HepG2 (cell line): Measurements from ENCODE around the gene KIF17. TPM values are rescaled to one million over a fixed set of nuclear protein-coding genes. Genes with fewer than 3 reads are reported as not detected.

ENCODE experiments used
- ATAC-seq: fragments of 200-7000 bp; cut with Tn5 transposase; 3 replicates; pipeline ENCODE4 v1.9.1; 2020; ENCODE audit warnings: mild to moderate bottlenecking, moderate library complexity
- BruUV-seq: library from RNA; stranded (reverse); fragments of 400-500 nt; replicated peaks from 2 replicates; lab custom pipeline; 2021; lab: Mats Ljungman, UMichigan
- CTCF ChIA-PET: fragments of 300-600 bp; formaldehyde crosslinking; extraction: SDS; loops from one replicate; lab custom pipeline; 2021; ENCODE audit warnings: low total read pairs, inconsistent platforms, low intra/inter-chr PET ratio; lab: Yijun Ruan, JAX
- POLR2A ChIA-PET: fragments of 350-600 bp; sonication (Branson Sonifier 250); formaldehyde crosslinking; loops from one replicate; lab custom pipeline; 2020; ENCODE audit warnings: antibody characterized with exemption, inconsistent platforms; lab: Yijun Ruan, JAX
- DNase-seq: peaks from one replicate; pipeline ENCODE4 v3.0.0-alpha.2; 2015; ENCODE audit warnings: low spot score
- FAIRE-seq: peaks from 3 replicates; lab custom pipeline; 2011; peaks lifted over from hg19 to GRCh38; lab: Jason Lieb, UNC
- H2AFZ ChIP-seq: one replicate; pipeline ENCODE4 v1.6.1; 2011; ENCODE audit warnings: low read length, inconsistent platforms
- H3K27ac ChIP-seq: fragments of 300-600 bp; 3 replicates; pipeline ENCODE4 v1.8.0; 2011; ENCODE audit warnings: mixed run types, mild to moderate bottlenecking, mixed read lengths, low read length, inconsistent platforms; ENCODE audit not compliant: insufficient read depth; ENCODE audit errors: extremely low read length
- H3K27me3 ChIP-seq, 2 experiments: fragments of 200-600 bp in 1 of 2; 2 replicates in 1 of 2; 3 replicates in 1 of 2; pipeline versions ENCODE4 v1.6.0 to v1.8.0; 2011; ENCODE audit warnings: low read length in 2 of 2, mild to moderate bottlenecking in 2 of 2, moderate library complexity in 2 of 2, inconsistent platforms in 1 of 2; ENCODE audit not compliant: insufficient read depth in 2 of 2, control insufficient read depth in 1 of 2
- H3K36me3 ChIP-seq, 2 experiments: fragments of 200-600 bp in 1 of 2; replicated peaks in 1 of 2; 2 replicates in 1 of 2; 3 replicates in 1 of 2; pipeline versions ENCODE4 v1.5.1 to v1.8.0; 2011; ENCODE audit warnings: low read length in 2 of 2, inconsistent platforms in 1 of 2; ENCODE audit not compliant: insufficient read depth in 2 of 2, control insufficient read depth in 1 of 2
- H3K4me1 ChIP-seq: 2 replicates; pipeline ENCODE4 v1.5.1; 2012; ENCODE audit warnings: low read length, inconsistent platforms; ENCODE audit not compliant: insufficient read depth
- H3K4me2 ChIP-seq: 2 replicates; pipeline ENCODE4 v1.6.0; 2011; ENCODE audit warnings: low read depth, low read length, inconsistent platforms
- H3K4me3 ChIP-seq, 3 experiments: fragments of 200-600 bp in 1 of 3; sonication (generic), shearing (Covaris generic) in 1 of 3; replicated peaks in 1 of 3; 2 replicates each; pipeline ENCODE4 v1.5.1; 2011 to 2016; ENCODE audit warnings: low read length in 3 of 3, inconsistent platforms in 2 of 3, low read depth in 2 of 3, mild to moderate bottlenecking in 2 of 3, control low read depth in 1 of 3, mixed read lengths in 1 of 3; ENCODE audit not compliant: insufficient read depth in 1 of 3
- H3K79me2 ChIP-seq: one replicate; pipeline ENCODE4 v1.6.1; 2011; ENCODE audit warnings: low read length, inconsistent platforms; ENCODE audit not compliant: insufficient read depth
- H3K9ac ChIP-seq: 2 replicates; pipeline ENCODE4 v1.6.0; 2011; ENCODE audit warnings: mild to moderate bottlenecking, low read depth, low read length, inconsistent platforms; ENCODE audit not compliant: insufficient read depth
- H3K9me3 ChIP-seq: 2 replicates; pipeline ENCODE4 v1.5.1; 2012; ENCODE audit warnings: mild to moderate bottlenecking, low read length
- H4K20me1 ChIP-seq: 2 replicates; pipeline ENCODE4 v1.6.0; 2011; ENCODE audit warnings: inconsistent platforms, mild to moderate bottlenecking, low read length, moderate library complexity; ENCODE audit not compliant: insufficient read depth
- CREB1 ChIP-seq, 2 experiments: fragments of 450-650 bp in 1 of 2; IDR thresholded peaks; 2 replicates each; pipeline ENCODE4 v1.6.1; 2016 to 2017; ENCODE audit warnings: control low read depth in 1 of 2, mild to moderate bottlenecking in 1 of 2, missing compliant biosample characterization in 1 of 2, missing genetic modification characterization in 1 of 2
- FOXP1 ChIP-seq, 2 experiments: fragments of 450-650 bp in 1 of 2; IDR thresholded peaks; 2 replicates each; pipeline ENCODE4 v1.6.1; 2017 to 2018; ENCODE audit warnings: antibody characterized with exemption in 1 of 2
- HNRNPK ChIP-seq: fragments of 200-400 bp; formaldehyde crosslinking; IDR thresholded peaks from 2 replicates; pipeline ENCODE4 v1.6.1; 2018; ENCODE audit warnings: low read length, low read depth, moderate library complexity, mild to moderate bottlenecking; ENCODE audit not compliant: poor library complexity, severe bottlenecking
- ZNF501 ChIP-seq: sonication (generic); formaldehyde crosslinking; IDR thresholded peaks from 2 replicates; pipeline ENCODE4 v1.5.1; 2020; ENCODE audit warnings: mild to moderate bottlenecking, moderate library complexity, missing genetic modification reagents
- ZNF510 ChIP-seq: sonication (generic); formaldehyde crosslinking; IDR thresholded peaks from 2 replicates; pipeline ENCODE4 v1.4.0; 2020; ENCODE audit warnings: low read depth, mild to moderate bottlenecking, missing genetic modification reagents
- ZNF678 ChIP-seq: sonication (generic); formaldehyde crosslinking; IDR thresholded peaks from 2 replicates; pipeline ENCODE4 v1.4.0; 2020; ENCODE audit warnings: mild to moderate bottlenecking, missing genetic modification reagents
- WGBS: methylation state at CpG from one replicate; pipeline ENCODE4 v1.1.6; 2017; ENCODE audit warnings: low lambda C conversion rate; 5-methylcytosine and 5-hydroxymethylcytosine counted together
- in situ Hi-C: cut with HindIII; loops from 2 replicates; pipeline ENCODE4 v1.10.0; 2017; ENCODE audit warnings: low pct_unique_long_range_greater_than_20kb; ENCODE audit not compliant: extremely low pct_ligation_motif_present
- intact Hi-C: fragments of 100-400 bp; cut with micrococcal nuclease; formaldehyde crosslinking; loops from one replicate; pipeline ENCODE4 v1.10.0; 2022; ENCODE audit not compliant: unreplicated experiment
- polyA plus RNA-seq, 8 experiments: library from polyadenylated mRNA; depleted of rRNA in 3 of 8; stranded (reverse) in 7 of 8; unstranded in 1 of 8; fragments of >200 nt; fragmentation: Illumina TruSeq in 4 of 8; extraction: Trizol in 4 of 8; gene quantifications; 2 replicates each; pipeline versions ENCODE4 v1.2.1 to v1.2.3, GENCODE V29; 2011 to 2016; ENCODE audit warnings: low read depth in 4 of 8, missing spikeins in 1 of 8, mixed read lengths in 1 of 8; ENCODE audit not compliant: insufficient read depth in 1 of 8
- total RNA-seq, 5 experiments: library from RNA; depleted of rRNA; stranded (reverse); fragments of >200 nt; fragmentation: Illumina TruSeq; extraction: Trizol; gene quantifications; 2 replicates each; pipeline ENCODE4 v1.2.3, GENCODE V29; 2016; ENCODE audit warnings: low read depth in 1 of 5
- TF ChIP-seq, protein P1 (sequence below): conservative IDR thresholded peaks from 2 replicates; pipeline ENCODE4 v1.6.1; 2018; ENCODE audit warnings: missing genetic modification reagents
- TF ChIP-seq, protein P2 (sequence below): sonication (generic); formaldehyde crosslinking; IDR thresholded peaks from 2 replicates; pipeline ENCODE4 v1.4.0; 2020; ENCODE audit warnings: missing genetic modification reagents

Gene KIF17
- total and polyA plus RNA-seq, 2 of the 13 experiments (the other 11 are each of a cell fraction or from before 2014, with no cell fraction given) = 0.24 to 0.44 TPM

DNA sequence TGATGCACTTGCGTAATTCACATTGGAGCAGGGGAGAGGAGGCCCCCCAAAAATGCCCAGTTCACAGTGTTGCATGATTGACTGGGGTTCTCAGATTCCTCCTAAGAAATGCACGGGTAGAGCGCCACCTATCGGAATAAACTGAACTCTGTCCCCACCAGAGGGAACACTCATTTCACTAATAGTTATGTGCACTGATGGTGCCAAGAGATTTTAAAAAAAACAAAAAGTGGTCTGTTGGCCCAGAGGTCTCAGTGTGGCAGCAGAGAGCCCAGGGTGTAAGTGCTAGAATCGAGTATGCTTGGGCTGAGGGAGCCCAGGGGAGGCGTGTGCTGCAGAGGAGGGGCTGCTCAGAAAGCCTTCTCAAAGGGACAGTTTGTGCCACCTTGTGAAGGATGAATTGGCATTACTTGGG lies 77.6 kb downstream of the KIF17 start (continued):
- TF ChIP-seq FOXP1 (IDR thresholded peaks at IDR 0.05) (no peak), FOXP1 (CRISPR knock-in tag; IDR thresholded peaks at IDR 0.05) (0 out of 2 replicates have a peak, but pooled peaks have one; percentile 13)

DNA sequence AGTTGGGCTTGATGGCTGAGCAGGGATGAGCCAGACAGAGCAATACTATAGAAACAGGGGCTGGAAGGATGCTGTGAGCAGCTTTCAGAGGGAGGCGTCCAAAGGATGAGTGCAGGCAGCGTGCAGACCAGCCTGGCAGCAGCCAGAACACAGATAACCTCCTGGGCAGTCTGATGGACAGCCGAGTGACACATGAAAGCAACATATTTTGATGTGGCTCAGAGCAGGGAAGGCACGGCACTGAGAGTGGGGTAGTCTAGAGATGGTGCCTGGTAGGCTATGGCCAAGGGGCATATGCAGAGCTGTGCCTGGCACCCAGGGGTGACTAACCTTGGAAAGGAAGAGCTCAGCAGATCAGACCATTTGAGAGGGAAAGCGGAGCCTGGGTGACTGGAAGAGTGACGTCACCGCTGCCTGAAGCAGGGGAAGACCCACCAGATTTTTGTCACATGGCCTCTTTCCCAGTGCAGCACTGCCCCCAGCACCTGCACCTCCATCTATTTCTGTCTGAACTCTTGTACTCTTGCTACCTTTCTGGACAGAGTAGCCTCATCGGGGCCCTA lies 80.9 kb downstream of the KIF17 start:
- ATAC-seq (no peak), DNase-seq (no peak), FAIRE-seq (no peak)
- WGBS = 83% methylated on average over 7 of the region's 8 CpGs
- intact Hi-C loops = no loop called here
- Histone ChIP-seq H3K27me3 (no peaks in the 10 kb centered on the region), H3K4me1 (peaks cover 21% of the 10 kb centered on the region), H2AFZ (no peak overlapping the region), H3K4me2 (no peak overlapping the region), H4K20me1 (no peaks in the 10 kb centered on the region), H3K4me3 (no peak overlapping the region), H3K79me2 (no peaks in the 10 kb centered on the region), H3K9ac (no peak overlapping the region), H3K9me3 (no peaks in the 10 kb centered on the region), H3K27ac (no peak overlapping the region), H3K36me3 (peaks cover 3 to 6% of the 10 kb centered on the region in 2 experiments; a peak in 2 of 5 replicates)
- in situ Hi-C loops = loop anchor here (5.0 kb wide), 2 partner anchors 60 to 105 kb away; no protein-coding TSS in a partner anchor
- CTCF ChIA-PET = no interaction called here
- TF ChIP-seq CREB1 (IDR thresholded peaks at IDR 0.05) (peak; percentile 71), CREB1 (CRISPR knock-in tag; IDR thresholded peaks at IDR 0.05) (no peak), ZNF678 (CRISPR knock-in tag) (no peak)
- no TSS peak for BruUV-seq
- POLR2A ChIA-PET = no interaction called here

DNA sequence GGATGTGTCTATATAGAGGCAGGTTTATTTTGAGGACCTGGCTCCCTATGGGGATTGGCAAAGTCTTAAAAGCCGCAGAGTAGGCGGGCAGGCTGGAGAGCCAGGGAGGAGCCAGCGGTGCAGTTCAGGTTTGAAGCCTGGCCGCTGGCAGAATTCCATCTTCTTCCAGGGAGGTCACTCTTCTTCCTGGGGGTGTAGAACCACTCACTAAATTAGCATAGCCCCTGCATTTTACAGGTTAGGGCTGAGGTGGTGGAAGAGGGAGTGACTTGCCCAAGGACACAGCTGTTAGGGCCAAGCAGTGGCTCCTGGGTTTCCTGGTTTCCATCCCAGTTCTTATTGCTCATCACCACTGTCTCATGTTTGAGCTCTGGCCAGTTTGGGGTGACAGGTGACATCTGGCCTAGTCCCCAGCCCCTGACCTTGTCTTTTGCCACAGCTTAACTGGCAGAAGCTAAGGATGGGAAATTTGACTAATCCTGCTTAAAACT lies 83.2 kb downstream of the KIF17 start:
- Histone ChIP-seq H3K4me2 (peak overlapping the region; percentile 96), H3K27me3 (no peaks in the 10 kb centered on the region), H3K79me2 (no peaks in the 10 kb centered on the region), H3K36me3 (peaks cover 3 to 4% of the 10 kb centered on the region in 2 experiments; a peak in 1 of 5 replicates), H3K9ac (no peak overlapping the region), H3K4me3 (peak overlapping the region; percentile 74 to 90 (median 77)), H4K20me1 (no peaks in the 10 kb centered on the region), H3K4me1 (peaks cover 22% of the 10 kb centered on the region), H2AFZ (no peak overlapping the region), H3K9me3 (no peaks in the 10 kb centered on the region), H3K27ac (no peak overlapping the region)
- in situ Hi-C loops (loop anchor here (5.0 kb wide), 2 partner anchors 57 to 102 kb away; no protein-coding TSS in a partner anchor), intact Hi-C loops (no loop called here)
- POLR2A ChIA-PET = interaction anchor here (0.8 to 3.5 kb wide), 5 partner anchors 22 to 126 kb away, joined by 6 to 45 read pairs (median 23); partner anchors contain the start of genes CDA, DDOST, FAM43B and MUL1
- CTCF ChIA-PET = interaction anchor here (2.9 to 3.1 kb wide), 2 partner anchors 59 to 112 kb away, joined by 13 to 23 read pairs; no protein-coding TSS in a partner anchor
- 13% methylated on average over 4 of the region's 4 CpGs for WGBS
- ATAC-seq (peak; percentile 62), FAIRE-seq (peak; percentile 26), DNase-seq (peak; percentile 20)
- no TSS peak for BruUV-seq
- TF ChIP-seq ZNF501 (CRISPR knock-in tag) = no peak
- TF ChIP-seq, protein P1, sequence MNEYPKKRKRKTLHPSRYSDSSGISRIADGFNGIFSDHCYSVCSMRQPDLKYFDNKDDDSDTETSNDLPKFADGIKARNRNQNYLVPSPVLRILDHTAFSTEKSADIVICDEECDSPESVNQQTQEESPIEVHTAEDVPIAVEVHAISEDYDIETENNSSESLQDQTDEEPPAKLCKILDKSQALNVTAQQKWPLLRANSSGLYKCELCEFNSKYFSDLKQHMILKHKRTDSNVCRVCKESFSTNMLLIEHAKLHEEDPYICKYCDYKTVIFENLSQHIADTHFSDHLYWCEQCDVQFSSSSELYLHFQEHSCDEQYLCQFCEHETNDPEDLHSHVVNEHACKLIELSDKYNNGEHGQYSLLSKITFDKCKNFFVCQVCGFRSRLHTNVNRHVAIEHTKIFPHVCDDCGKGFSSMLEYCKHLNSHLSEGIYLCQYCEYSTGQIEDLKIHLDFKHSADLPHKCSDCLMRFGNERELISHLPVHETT (CRISPR knock-in tag) = no peak
- TF ChIP-seq ZNF510 (CRISPR knock-in tag) = no peak
- TF ChIP-seq HNRNPK = no peak
- TF ChIP-seq, protein P2, sequence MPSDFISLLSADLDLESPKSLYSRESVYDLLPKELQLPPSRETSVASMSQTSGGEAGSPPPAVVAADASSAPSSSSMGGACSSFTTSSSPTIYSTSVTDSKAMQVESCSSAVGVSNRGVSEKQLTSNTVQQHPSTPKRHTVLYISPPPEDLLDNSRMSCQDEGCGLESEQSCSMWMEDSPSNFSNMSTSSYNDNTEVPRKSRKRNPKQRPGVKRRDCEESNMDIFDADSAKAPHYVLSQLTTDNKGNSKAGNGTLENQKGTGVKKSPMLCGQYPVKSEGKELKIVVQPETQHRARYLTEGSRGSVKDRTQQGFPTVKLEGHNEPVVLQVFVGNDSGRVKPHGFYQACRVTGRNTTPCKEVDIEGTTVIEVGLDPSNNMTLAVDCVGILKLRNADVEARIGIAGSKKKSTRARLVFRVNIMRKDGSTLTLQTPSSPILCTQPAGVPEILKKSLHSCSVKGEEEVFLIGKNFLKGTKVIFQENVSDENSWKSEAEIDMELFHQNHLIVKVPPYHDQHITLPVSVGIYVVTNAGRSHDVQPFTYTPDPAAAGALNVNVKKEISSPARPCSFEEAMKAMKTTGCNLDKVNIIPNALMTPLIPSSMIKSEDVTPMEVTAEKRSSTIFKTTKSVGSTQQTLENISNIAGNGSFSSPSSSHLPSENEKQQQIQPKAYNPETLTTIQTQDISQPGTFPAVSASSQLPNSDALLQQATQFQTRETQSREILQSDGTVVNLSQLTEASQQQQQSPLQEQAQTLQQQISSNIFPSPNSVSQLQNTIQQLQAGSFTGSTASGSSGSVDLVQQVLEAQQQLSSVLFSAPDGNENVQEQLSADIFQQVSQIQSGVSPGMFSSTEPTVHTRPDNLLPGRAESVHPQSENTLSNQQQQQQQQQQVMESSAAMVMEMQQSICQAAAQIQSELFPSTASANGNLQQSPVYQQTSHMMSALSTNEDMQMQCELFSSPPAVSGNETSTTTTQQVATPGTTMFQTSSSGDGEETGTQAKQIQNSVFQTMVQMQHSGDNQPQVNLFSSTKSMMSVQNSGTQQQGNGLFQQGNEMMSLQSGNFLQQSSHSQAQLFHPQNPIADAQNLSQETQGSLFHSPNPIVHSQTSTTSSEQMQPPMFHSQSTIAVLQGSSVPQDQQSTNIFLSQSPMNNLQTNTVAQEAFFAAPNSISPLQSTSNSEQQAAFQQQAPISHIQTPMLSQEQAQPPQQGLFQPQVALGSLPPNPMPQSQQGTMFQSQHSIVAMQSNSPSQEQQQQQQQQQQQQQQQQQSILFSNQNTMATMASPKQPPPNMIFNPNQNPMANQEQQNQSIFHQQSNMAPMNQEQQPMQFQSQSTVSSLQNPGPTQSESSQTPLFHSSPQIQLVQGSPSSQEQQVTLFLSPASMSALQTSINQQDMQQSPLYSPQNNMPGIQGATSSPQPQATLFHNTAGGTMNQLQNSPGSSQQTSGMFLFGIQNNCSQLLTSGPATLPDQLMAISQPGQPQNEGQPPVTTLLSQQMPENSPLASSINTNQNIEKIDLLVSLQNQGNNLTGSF = no peak
